Daoy (cell line): ENCODE data around the gene TMEM143. TPM values are rescaled to one million over a fixed set of nuclear protein-coding genes. Genes with fewer than 3 reads are reported as not detected.
"Not testable (repeated sequence)": the region's sequence is repeated elsewhere in the genome, so short reads cannot be mapped to it uniquely, and the experiment has no call there.

Experiments used
- DNase-seq: peaks from one replicate; pipeline ENCODE4 v3.0.0-alpha.2; 2015; ENCODE audit warnings: low read depth
- total RNA-seq: library from RNA; depleted of rRNA; stranded (reverse); fragments of >200 nt; shearing (Covaris generic); gene quantifications from 2 replicates; pipeline ENCODE4 v1.2.3, GENCODE V29; 2014; rRNA removed

Gene TMEM143
- 2.5 and 3.8 TPM in 2 replicates for total RNA-seq

GRCh38 chr19:48363810-48364597 lies at the start of gene TMEM143, which contains the start of gene SYNGR4:
Gene TMEM143, minus strand, starts transcription at chr19:48363940. Its CDS starts 20 bp downstream, at chr19:48363920.
Gene SYNGR4, plus strand, starts transcription at chr19:48364367. Its CDS starts 1,476 bp downstream, at chr19:48365843.
- peak; percentile 100 for DNase-seq

GRCh38 chr19:48405850-48406249 lies 42.1 kb upstream of the TMEM143 start:
- no peak for DNase-seq

GRCh38 chr19:48405010-48405659 lies 41.4 kb upstream of the TMEM143 start:
- DNase-seq, result no peak

GRCh38 chr19:48403606-48404005 lies 39.9 kb upstream of the TMEM143 start:
- peak; percentile 78 for DNase-seq

GRCh38 chr19:48401287-48401686 lies 37.5 kb upstream of the TMEM143 start:
- no peak for DNase-seq

DNA sequence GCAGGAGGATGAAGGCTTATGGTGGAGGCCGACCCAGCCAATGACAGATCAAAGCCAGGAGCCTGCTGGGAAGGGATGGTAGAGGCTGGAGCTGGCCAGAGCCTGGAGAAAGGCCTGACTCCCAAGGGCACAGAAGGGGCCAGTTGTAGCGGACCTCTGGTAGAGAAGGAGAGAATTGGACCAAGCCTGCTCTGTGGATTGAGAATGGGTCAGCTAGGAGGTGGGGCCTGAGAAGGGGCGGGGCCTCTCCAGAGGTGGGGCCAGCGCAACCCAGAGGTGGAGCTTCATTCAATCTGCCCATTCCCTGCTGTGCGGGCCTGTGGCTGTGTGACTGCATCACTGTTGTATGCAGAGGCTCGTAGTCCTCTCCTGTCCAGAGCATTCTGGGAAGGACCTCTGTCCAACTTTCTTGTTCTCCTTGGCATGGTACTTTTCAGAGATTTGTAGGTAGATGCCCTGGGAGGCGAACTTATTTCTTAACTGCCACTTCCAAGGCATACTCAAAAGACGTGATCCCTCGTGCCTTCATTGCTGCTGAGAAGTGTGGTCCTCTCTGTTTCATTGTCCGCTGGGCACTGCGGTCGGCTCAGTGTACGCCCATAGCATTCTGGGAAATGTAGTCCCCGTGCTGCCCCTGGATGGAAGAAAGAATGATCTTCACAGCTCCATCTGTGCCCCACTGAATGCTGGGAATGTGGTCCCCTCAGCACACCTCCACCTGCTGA lies 36.4 kb upstream of the TMEM143 start:
- peak; percentile 74 for DNase-seq

GRCh38 chr19:48398375-48399235 lies 34.9 kb upstream of the TMEM143 start:
- peak; percentile 71 for DNase-seq

GRCh38 chr19:48398102-48398374 lies 34.3 kb upstream of the TMEM143 start:
- no peak for DNase-seq

DNA sequence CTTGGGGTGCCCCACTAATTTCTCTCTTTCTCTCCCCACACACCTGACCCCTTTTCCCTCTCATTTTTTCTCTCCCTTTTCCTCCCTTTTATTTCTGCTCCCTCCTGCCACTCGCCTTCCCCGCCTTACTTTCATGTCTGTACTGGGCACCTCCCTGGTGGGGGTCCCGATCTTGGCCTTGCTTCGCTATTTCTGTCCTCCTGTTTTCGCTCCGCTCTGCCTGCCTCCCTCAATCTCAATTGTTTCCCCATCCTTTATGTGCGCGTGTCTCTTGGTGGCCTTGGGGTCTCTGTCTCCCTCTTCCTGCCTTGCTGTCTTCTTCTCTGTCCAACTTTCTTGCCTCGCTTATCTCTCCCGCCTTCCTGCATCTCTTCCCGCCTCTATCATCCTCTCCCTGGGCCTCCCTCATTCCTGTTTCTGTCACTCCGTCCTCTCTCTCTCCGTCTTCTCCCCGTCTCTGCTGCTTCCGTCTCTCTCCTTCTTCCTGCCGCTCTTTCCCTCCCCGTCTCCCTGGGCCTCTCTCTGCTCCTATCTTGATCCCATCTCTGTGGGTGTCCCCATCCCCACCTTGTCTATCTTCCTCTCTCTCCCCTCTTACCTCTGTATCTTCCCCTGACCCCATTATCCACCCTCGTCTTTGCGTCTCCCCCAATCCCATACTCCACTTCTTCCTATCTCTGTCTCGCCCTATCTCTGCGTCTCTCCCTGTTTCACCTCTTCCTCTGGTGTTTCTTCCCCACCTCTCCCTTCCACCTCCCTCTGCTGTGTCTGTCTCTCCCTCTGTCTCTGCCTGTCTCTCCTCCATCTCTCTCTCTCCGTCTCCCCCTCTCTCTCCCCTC lies 33.7 kb upstream of the TMEM143 start:
- no peak for DNase-seq

DNA sequence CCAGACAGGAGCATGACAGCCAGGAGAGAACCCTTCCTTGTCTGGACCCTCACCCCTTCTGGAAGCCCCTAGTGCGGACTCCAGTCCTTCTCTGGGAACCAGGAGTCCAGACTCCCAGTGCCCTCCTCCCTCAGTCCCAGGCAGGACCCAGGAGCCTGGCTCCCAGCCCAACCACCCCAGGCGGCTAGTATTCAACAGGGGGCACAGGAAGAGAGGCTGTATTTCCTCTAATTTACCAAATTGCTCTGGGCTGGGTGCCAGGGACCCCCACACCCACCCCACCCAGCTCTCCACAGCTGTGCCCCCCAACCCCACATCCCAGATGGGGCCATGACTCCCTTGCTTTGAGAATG lies 33.1 kb upstream of the TMEM143 start:
- no peak for DNase-seq

DNA sequence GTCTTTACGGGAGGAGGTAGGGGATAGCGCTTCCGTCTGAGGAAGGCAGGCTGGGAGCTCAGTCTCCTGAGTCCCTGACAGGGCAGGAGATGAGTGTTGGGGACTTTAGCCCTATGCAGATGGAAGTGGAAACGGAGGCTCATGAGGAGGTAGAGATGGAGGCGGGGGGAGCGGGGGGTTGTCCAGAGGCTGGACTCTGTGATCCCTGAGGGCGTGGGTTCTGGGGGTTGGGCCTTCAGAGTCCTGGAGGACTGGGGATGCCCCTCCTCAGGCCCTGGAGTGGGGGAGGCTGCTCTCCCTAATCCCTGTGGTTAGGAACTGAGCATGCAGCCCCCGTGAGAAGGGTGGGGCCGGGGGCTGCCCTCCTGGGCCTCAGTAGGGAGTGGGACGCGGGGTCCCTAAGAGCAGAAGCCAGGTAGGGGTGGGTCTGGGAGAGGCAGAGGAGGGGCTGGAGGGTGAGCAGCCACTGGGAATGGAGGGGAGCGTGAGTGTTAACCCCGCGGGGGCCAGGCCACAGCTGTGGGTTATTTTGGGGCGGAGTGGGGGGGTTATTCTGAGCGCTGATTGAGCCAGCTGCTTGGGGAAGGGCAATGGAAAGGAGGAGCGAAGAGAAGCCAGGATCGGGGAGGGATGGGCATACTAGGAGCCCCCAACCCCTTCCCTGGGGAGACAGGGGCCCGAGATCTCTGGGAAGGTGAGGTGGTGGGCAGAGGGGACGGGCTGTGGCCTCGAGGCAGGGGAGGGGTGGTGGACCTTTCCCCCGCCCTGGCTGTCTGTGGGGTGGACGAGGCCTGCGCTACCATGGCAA lies 32.5 kb upstream of the TMEM143 start:
- no peak for DNase-seq

- DNase-seq, result no peak
These were observed 31.8 kb upstream of the TMEM143 start for GRCh38 chr19:48395499-48395898.

GRCh38 chr19:48395170-48395455 lies 31.4 kb upstream of the TMEM143 start:
- DNase-seq, result no peak

DNA sequence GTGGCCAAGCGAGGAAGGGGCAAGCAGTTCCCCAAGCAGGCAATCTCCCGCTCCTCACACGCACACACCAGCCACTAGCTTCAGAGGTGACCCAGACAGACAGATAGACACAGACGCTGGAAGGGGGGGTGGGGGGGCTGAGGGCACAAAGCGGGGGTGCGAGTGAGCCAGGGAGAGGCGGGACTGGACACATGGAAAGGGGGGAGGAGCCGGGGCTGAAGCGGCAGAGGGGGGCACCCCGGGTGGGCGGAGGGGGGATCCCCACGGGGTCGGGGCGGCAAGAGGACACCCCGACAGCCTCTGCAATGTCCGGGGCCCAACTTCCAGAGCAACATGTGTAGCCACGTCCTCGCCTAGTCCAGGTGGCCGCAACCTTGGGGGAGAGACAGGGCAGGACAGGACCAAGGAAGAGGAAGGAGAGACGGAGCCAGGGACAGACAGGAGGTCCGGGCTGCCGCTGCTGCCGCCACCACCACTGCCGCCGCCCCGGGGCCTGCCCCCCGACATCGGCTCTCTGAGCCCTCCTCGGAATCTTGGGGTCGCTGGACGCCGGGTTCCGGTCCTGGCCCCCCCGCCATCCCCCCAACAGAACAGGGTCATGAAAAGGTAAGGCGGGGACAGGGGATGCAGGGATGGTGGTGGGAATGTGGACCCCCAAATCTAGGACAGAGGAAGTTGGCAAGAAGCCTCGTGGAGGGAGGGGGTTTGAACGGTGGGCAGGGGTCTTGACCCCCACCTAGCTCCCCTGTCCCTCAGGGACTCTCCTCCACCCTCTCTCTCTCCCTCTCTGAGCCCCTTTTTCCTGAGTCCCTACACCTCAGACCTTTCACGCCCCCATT lies 30.8 kb upstream of the TMEM143 start:
- no peak for DNase-seq

GRCh38 chr19:48393559-48394330 lies 30.0 kb upstream of the TMEM143 start, which contains the start of gene GRIN2D:
Gene GRIN2D, plus strand, starts transcription at chr19:48393668. Its CDS starts 4,725 bp downstream, at chr19:48398393.
- DNase-seq, result peak; percentile 34

DNA sequence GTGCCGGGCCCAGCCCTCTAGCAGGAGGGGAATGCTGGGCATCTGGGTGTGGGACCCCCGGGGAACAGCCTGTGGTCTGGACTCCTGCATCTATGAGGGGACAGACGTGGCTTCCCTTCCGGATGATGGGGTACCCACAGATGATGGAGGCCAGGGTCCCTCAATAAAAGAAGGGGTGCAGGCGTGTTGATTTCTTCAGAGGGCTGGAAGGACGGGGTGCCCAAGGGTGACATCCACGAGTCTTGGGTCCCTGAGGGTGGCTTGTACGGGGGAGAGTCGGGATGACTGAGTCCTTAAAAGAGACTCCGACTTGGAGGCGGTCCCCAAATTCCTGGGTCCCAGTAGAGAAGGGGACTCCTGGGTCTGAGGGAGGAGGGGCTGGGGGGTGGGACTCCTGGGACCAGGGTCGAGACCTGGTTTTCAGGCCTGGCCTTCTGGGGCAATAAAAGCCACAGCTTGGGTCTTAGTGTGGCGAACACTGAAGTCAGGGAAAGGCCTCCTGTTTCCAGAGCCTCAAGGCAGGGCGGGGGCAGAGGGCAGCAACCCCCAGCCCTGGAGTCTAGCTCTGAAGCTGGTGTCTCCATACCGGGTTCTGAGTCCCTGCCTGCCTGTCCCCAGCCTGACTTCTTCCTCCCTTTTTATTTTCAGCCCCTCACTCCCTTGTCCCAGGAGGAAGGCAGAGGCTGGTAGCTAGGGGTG lies 29.3 kb upstream of the TMEM143 start:
- DNase-seq, result no peak

GRCh38 chr19:48392006-48392344 lies 28.2 kb upstream of the TMEM143 start:
- not testable (repeated sequence) for DNase-seq
